Pancreas (tissue), 10 donors: ENCODE results near the gene ACOT8. TPM values are rescaled to one million over a fixed set of nuclear protein-coding genes. Genes with fewer than 3 reads are reported as not detected.

ENCODE experiments used
- ATAC-seq, 4 donors: fragments of 200-7000 bp; cut with Tn5 transposase; one replicate each; pipeline versions ENCODE4 v1.8.0 to v1.9.1; 2020; ENCODE audit warnings: mild to moderate bottlenecking in 4 of 4, moderate library complexity in 4 of 4
- DNase-seq, 6 donors: peaks; one replicate each; pipeline ENCODE4 v3.0.0-alpha.2; 2020
- FAIRE-seq: peaks from 2 replicates; lab custom pipeline; 2012; peaks lifted over from hg19 to GRCh38; lab: Jason Lieb, UNC
- H3K27ac ChIP-seq, 4 donors: fragments of 200-600 bp; sonication (generic); 1 replicate in 3 of 4; 2 replicates in 1 of 4; pipeline versions ENCODE4 v1.5.0 to v1.8.0; 2020
- H3K27me3 ChIP-seq, 4 donors: fragments of 200-600 bp; one replicate each; pipeline ENCODE4 v1.8.0; 2021
- H3K36me3 ChIP-seq, 3 donors: fragments of 200-600 bp; sonication (generic) in 1 of 3; one replicate each; pipeline versions ENCODE4 v1.5.0 to v1.8.0; 2020 to 2021
- H3K4me1 ChIP-seq, 3 donors: fragments of 200-600 bp; one replicate each; pipeline ENCODE4 v1.8.0; 2021
- H3K4me3 ChIP-seq, 4 donors: fragments of 200-600 bp; sonication (generic) in 2 of 4; one replicate each; pipeline versions ENCODE4 v1.5.0 to v1.8.0; 2020 to 2021
- H3K9me3 ChIP-seq, 4 donors: fragments of 200-600 bp; one replicate each; pipeline ENCODE4 v1.8.0; 2021
- WGBS, 2 donors: extraction: QIAGEN DNeasy Blood & Tissue Kit; methylation state at CpG; one replicate each; pipeline ENCODE4 v1.1.7; 2013; 5-methylcytosine and 5-hydroxymethylcytosine counted together
- intact Hi-C, 3 donors: fragments of 100-400 bp; cut with DNase I; formaldehyde crosslinking; loops; one replicate each; pipeline versions ENCODE4 v1.11.1 to v1.14.2; 2022
- polyA plus RNA-seq, 2 donors: library from polyadenylated mRNA; stranded (reverse); fragments of 200-250 nt; gene quantifications; one replicate each; pipeline ENCODE4 v1.2.3, GENCODE V29; 2013
- total RNA-seq, 6 donors: library from RNA; stranded (reverse); fragmentation: NEBNext Ultra II Directional in 4 of 6; extraction: Animal tissue kit (Norgen Biotek cat#: 25700) in 4 of 6; gene quantifications; one replicate each; pipeline versions ENCODE4 v1.2.1 to v1.2.4, GENCODE V29; 2021 to 2023
- TF ChIP-seq, protein P1 (sequence below), 4 donors: fragments of 200-600 bp; sonication (generic) in 3 of 4; IDR thresholded peaks; one replicate each; pipeline versions ENCODE4 v1.5.0 to v1.8.0; 2021; ENCODE audit warnings: antibody characterized with exemption in 4 of 4
- donor health status: healthy with polysubstance abuse.
- donor health status: DM: no; HTN: no; CAD: no; lungs with moderate emphysema.
- donor health status: DM: no; HTN: no; CAD: no.
- donor health status: control.
- donor health status: control.
- donor health status: Bipolar disorder and iron deficiency.
- donor health status: DM: yes; HTN: yes; CAD: no.
- donor health status: DM: no; HTN: no; CAD: no.
- donor health status: DM: no; HTN: no; CAD: no.
- donor health status: DM: yes; HTN: yes; CAD: no.

ACOT8 gene
- total and polyA plus RNA-seq, 8 donors: 7.0 to 21.2 (median 10.2) TPM

DNA sequence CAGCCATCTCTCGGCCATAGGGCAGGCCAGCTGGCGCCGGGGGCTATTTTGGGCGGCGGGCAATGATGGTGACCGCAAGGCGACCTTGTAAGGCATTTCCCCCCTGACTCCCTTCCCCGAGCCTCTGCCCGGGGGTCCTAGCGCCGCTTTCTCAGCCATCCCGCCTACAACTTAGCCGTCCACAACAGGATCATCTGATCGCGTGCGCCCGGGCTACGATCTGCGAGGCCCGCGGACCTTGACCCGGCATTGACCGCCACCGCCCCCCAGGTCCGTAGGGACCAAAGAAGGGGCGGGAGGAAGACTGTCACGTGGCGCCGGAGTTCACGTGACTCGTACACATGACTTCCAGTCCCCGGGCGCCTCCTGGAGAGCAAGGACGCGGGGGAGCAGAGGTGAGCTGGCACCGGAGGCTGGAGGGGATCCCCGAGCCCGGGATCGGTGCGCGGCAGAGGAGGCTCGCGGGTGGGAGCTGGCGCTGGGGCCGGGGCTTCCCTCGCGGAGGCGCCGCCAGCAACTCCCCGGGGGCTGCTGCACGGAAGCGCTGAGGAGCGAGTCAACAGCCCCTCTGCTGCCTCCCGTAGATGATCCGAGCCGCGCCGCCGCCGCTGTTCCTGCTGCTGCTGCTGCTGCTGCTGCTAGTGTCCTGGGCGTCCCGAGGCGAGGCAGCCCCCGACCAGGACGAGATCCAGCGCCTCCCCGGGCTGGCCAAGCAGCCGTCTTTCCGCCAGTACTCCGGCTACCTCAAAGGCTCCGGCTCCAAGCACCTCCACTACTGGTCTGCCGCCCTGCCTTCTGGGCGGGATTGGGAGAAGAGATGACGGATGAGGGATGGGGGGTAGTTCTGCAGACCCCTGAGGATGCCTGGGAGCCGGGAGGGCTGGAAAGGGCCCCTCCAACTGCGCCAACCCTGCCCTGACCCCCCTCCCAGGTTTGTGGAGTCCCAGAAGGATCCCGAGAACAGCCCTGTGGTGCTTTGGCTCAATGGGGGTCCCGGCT lies 34.1 kb upstream of the ACOT8 start, which contains the start of the genes CTSA and NEURL2:
TSS of gene CTSA (plus strand) at position 351 of the 999 bp plus-strand sequence. CDS start at position 585, 234 bp downstream.
TSS of gene NEURL2 (minus strand) at position 224 of the 999 bp plus-strand sequence. CDS start at position 7, 217 bp downstream.
- Histone ChIP-seq H3K9me3 (no peaks in the 10 kb centered on the region), H3K27me3 (no peaks in the 10 kb centered on the region), H3K4me3 (peak within 1 kb of the TSS; percentile 65 to 93 (median 80)), H3K27ac (peak within 1 kb of the TSS; percentile 61 to 82 (median 75)), H3K4me1 (peaks cover 3 to 4% (median 4%) of the 10 kb centered on the region in 3 donors), H3K36me3 (no peaks in the 10 kb centered on the region)
- FAIRE-seq (no peak), ATAC-seq (peak; percentile 87 to 89 (median 88)), DNase-seq (peak; percentile 88 to 96 (median 91))
- 1% methylated on average over 59 to 78 of the region's 78 CpGs for WGBS, 2 donors
- TF ChIP-seq, protein P1, sequence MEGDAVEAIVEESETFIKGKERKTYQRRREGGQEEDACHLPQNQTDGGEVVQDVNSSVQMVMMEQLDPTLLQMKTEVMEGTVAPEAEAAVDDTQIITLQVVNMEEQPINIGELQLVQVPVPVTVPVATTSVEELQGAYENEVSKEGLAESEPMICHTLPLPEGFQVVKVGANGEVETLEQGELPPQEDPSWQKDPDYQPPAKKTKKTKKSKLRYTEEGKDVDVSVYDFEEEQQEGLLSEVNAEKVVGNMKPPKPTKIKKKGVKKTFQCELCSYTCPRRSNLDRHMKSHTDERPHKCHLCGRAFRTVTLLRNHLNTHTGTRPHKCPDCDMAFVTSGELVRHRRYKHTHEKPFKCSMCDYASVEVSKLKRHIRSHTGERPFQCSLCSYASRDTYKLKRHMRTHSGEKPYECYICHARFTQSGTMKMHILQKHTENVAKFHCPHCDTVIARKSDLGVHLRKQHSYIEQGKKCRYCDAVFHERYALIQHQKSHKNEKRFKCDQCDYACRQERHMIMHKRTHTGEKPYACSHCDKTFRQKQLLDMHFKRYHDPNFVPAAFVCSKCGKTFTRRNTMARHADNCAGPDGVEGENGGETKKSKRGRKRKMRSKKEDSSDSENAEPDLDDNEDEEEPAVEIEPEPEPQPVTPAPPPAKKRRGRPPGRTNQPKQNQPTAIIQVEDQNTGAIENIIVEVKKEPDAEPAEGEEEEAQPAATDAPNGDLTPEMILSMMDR (IDR thresholded peaks at IDR 0.05): no peak
- intact Hi-C loops: no loop called here

DNA sequence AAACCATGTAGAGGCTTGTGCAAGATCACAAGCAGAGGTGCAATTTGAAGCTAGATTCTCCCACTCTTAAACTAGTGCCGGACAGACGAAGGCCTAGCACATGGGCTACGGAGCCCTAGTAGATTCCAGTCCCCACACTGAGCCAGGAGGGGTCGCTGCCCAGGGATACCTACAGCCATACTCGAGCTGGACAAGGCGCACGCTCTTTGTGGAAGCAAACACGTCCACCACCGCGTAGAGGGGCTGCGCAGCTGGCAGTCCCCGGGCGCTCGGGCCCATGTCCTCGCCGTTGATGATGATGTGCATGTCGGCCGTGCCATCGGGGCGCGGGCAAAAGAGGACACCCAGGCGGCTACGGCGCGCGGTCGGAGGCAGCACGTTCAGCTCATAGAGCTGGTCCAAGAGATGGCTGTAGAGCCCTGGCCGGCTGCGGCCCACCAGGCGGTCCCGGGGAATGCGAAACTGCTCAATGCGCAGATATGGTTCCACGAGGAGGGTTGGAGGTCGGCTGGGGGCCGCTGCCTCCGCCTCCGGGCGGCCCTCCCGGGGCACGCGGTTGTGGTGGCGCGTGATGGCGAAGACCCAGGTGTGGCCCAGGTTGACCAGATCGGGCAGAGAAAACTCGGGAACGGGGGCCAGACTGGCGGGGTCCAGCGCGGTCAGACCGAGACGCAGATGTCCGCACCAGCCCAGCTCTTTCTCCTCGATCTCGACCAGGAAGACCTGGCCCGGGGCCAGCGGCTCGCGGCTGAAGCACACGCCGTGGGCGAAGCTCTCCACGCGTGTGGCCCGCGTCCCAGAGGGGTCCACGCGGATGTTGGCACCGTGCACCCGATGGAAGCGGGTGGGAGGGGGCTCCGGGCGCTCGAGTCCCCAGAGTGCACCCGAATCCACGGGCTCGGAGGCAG lies 33.1 kb upstream of the ACOT8 start:
- Histone ChIP-seq H3K36me3 (no peaks in the 10 kb centered on the region), H3K9me3 (no peaks in the 10 kb centered on the region), H3K4me3 (peak overlapping the region; percentile 65 to 93 (median 80)), H3K27ac (peak overlapping the region; percentile 61 to 82 (median 75)), H3K27me3 (no peaks in the 10 kb centered on the region), H3K4me1 (peaks cover 3 to 4% (median 4%) of the 10 kb centered on the region in 3 donors)
- FAIRE-seq (no peak), ATAC-seq (peak; percentile 77 to 83 (median 80)), DNase-seq (peak; percentile 73 to 90 (median 84))
- WGBS, 2 donors: 1 to 2% methylated on average over 77 to 79 of the region's 79 CpGs
- TF ChIP-seq, protein P1 (IDR thresholded peaks at IDR 0.05): peak; percentile 49 to 57 (median 52)
- intact Hi-C loops: no loop called here

DNA sequence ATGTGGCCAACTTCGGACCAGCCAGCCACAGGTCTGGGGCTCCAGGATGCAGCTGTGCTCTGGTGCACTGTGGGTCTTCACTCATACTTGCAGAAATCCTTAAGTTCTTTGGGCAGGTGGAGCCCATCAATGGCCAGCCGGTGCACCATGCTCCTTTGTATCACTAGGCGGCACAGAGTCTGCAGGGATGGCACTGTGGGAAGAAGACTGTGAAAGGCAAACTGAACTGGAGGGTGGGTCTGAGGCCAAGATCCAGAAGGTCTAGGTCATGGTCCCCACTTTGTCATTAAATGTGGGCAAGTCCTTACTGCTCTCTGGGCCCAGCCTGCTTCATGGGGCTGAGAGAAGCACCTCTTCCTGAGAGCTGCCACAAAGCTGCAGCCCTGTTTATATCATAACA lies 31.5 kb upstream of the ACOT8 start:
- DNase-seq: no peak
- Histone ChIP-seq H3K4me1 (peaks cover 3 to 4% (median 4%) of the 10 kb centered on the region in 3 donors), H3K9me3 (no peaks in the 10 kb centered on the region), H3K4me3 (no peak overlapping the region), H3K27me3 (no peaks in the 10 kb centered on the region), H3K27ac (no peak overlapping the region), H3K36me3 (peaks cover 0 to under 1% (median 0%) of the 10 kb centered on the region in 3 donors)
- ATAC-seq: no peak
- intact Hi-C loops: loop anchor here in 1 of 3 donors (5.0 kb wide), 1 partner anchor 79 kb away; no protein-coding TSS in a partner anchor
- 83 to 88% methylated on average over 3 of the region's 3 CpGs for WGBS, 2 donors
- TF ChIP-seq, protein P1 (IDR thresholded peaks at IDR 0.05): no peak
- FAIRE-seq: no peak

DNA sequence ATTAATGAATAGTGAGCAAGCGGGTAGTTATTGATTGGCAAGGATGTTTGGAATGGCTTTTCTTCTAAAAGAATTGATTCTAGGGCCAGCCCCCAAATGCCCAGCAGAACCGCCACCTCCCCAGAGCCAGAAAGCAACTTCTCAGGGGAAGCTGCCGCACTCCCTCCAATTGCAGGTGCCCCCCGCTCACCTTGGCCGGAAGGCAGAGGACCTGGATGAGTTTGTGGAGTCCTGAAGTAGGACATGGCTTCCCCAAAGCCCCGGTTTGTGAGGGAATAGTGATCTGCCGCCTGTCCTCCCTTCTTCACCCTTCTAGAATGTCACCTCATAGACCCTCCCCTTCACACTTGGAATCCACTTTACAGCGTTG lies 30.1 kb upstream of the ACOT8 start, which contains the start of gene SPATA25:
TSS of gene SPATA25 (minus strand) at position 277 of the 370 bp plus-strand sequence. CDS start at position 245, 32 bp downstream.
- WGBS, 2 donors: 87 to 91% methylated on average over 8 of the region's 8 CpGs
- peaks cover 0 to 8% (median 6%) of the 10 kb centered on the region in 3 donors for H3K36me3 ChIP-seq
- H3K27ac ChIP-seq: no peak within 1 kb of the TSS
- no peaks in the 10 kb centered on the region for H3K27me3 ChIP-seq
- no peak within 1 kb of the TSS for H3K4me3 ChIP-seq
- H3K4me1 ChIP-seq: peaks cover 0 to 4% (median 3%) of the 10 kb centered on the region in 3 donors
- no peak for FAIRE-seq
- TF ChIP-seq, protein P1 (IDR thresholded peaks at IDR 0.05): no peak
- no peak for DNase-seq
- no peak for ATAC-seq
- no peaks in the 10 kb centered on the region for H3K9me3 ChIP-seq
- intact Hi-C loops: loop anchor here in 1 of 3 donors (5.0 kb wide), 1 partner anchor 80 kb away; no protein-coding TSS in a partner anchor
